Gastrocnemius medialis (tissue), 4 donors: ENCODE measurements around the gene PINK1. TPM values are rescaled to one million over a fixed set of nuclear protein-coding genes. Genes with fewer than 3 reads are reported as not detected.

ENCODE experiments used
- ATAC-seq, 2 donors: fragments of 150-250 bp; one replicate each; pipeline ENCODE4 v1.9.1; 2016
- DNase-seq, 2 donors: peaks; one replicate each; pipeline ENCODE4 v3.0.0-alpha.2; 2019
- H3K27ac ChIP-seq, 4 donors: fragments of 200-600 bp; sonication (generic); 1 replicate in 1 of 4; 2 replicates in 3 of 4; pipeline ENCODE4 v1.5.1; 2016 to 2018; ENCODE audit warnings: mild to moderate bottlenecking in 2 of 4, moderate library complexity in 1 of 4
- H3K27me3 ChIP-seq, 3 donors: fragments of 200-600 bp; sonication (generic) in 2 of 3; 1 replicate in 1 of 3; 2 replicates in 2 of 3; pipeline versions ENCODE4 v1.5.1 to v1.6.0; 2016 to 2019; ENCODE audit warnings: mild to moderate bottlenecking in 1 of 3, moderate library complexity in 1 of 3
- H3K36me3 ChIP-seq, 2 donors: fragments of 200-600 bp; sonication (generic) in 1 of 2; one replicate each; pipeline ENCODE4 v1.5.1; 2017 to 2018
- H3K4me1 ChIP-seq, 2 donors: fragments of 200-600 bp; sonication (generic) in 1 of 2; one replicate each; pipeline ENCODE4 v1.5.1; 2016 to 2017; ENCODE audit warnings: mild to moderate bottlenecking in 2 of 2
- H3K4me3 ChIP-seq, 4 donors: fragments of 200-600 bp; sonication (generic) in 3 of 4; 1 replicate in 1 of 4; 2 replicates in 3 of 4; pipeline ENCODE4 v1.5.1; 2016 to 2019; ENCODE audit warnings: mild to moderate bottlenecking in 2 of 4
- H3K9me3 ChIP-seq, 3 donors: fragments of 200-600 bp; sonication (generic) in 2 of 3; 1 replicate in 1 of 3; 2 replicates in 2 of 3; pipeline ENCODE4 v1.5.1; 2016 to 2019
- POLR2A ChIP-seq, 2 donors: fragments of 450-650 bp; IDR thresholded peaks; one replicate each; pipeline ENCODE4 v1.6.1; 2017; ENCODE audit warnings: antibody characterized with exemption in 2 of 2, mild to moderate bottlenecking in 2 of 2, moderate library complexity in 2 of 2
- in situ Hi-C, 4 donors: fragments of 200-750 bp; cut with MboI; loops; one replicate each; pipeline versions ENCODE4 v1.15.0 to v1.8.0; 2017; ENCODE audit warnings: low sequenced_read_pairs in 4 of 4
- intact Hi-C: fragments of 100-400 bp; cut with DNase I; formaldehyde crosslinking; loops from one replicate; pipeline ENCODE4 v1.15.1; 2023; ENCODE audit warnings: low total_unique reads
- total RNA-seq, 4 donors: library from RNA; depleted of rRNA; stranded (reverse); fragments of >200 nt; gene quantifications; one replicate each; pipeline versions ENCODE4 v1.1.0 to v1.2.3, GENCODE V29; 2016
- TF ChIP-seq, protein P1 (sequence below), 5 experiments: fragments of 450-650 bp in 3 of 5; fragments of 200-600 bp in 2 of 5; sonication (generic) in 2 of 5; IDR thresholded peaks in 4 of 5; conservative IDR thresholded peaks in 1 of 5; 1 replicate in 4 of 5; 2 replicates in 1 of 5; pipeline ENCODE4 v1.5.1; 2016 to 2019; ENCODE audit warnings: antibody characterized with exemption in 5 of 5, mild to moderate bottlenecking in 3 of 5, moderate library complexity in 3 of 5

The PINK1 gene
- total RNA-seq, 4 donors from 2014 or later: 376 to 478 (median 414) TPM

GRCh38 chr1:20695515-20695914, 62.3 kb downstream of the PINK1 start:
- TF ChIP-seq, protein P1, sequence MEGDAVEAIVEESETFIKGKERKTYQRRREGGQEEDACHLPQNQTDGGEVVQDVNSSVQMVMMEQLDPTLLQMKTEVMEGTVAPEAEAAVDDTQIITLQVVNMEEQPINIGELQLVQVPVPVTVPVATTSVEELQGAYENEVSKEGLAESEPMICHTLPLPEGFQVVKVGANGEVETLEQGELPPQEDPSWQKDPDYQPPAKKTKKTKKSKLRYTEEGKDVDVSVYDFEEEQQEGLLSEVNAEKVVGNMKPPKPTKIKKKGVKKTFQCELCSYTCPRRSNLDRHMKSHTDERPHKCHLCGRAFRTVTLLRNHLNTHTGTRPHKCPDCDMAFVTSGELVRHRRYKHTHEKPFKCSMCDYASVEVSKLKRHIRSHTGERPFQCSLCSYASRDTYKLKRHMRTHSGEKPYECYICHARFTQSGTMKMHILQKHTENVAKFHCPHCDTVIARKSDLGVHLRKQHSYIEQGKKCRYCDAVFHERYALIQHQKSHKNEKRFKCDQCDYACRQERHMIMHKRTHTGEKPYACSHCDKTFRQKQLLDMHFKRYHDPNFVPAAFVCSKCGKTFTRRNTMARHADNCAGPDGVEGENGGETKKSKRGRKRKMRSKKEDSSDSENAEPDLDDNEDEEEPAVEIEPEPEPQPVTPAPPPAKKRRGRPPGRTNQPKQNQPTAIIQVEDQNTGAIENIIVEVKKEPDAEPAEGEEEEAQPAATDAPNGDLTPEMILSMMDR (IDR thresholded peaks at IDR 0.05 in 4 of 5, conservative IDR thresholded peaks at IDR 0.05 in 1 of 5): no peak
- no peak for TF ChIP-seq POLR2A (IDR thresholded peaks at IDR 0.05)
- no peak for ATAC-seq
- H3K27ac ChIP-seq: no peak overlapping the region
- peaks cover 6 to 12% of the 10 kb centered on the region in 2 donors for H3K4me1 ChIP-seq
- intact Hi-C loops: loop anchor here (5.0 kb wide), 1 partner anchor 297 kb away; no protein-coding TSS in a partner anchor
- H3K9me3 ChIP-seq: no peaks in the 10 kb centered on the region
- DNase-seq: no peak
- H3K27me3 ChIP-seq: no peaks in the 10 kb centered on the region
- H3K36me3 ChIP-seq: no peaks in the 10 kb centered on the region
- in situ Hi-C loops: loop anchor here (5.0 to 25.0 kb wide), 3 partner anchors 497 to 667 kb away; no protein-coding TSS in a partner anchor
- no peak overlapping the region for H3K4me3 ChIP-seq

DNA sequence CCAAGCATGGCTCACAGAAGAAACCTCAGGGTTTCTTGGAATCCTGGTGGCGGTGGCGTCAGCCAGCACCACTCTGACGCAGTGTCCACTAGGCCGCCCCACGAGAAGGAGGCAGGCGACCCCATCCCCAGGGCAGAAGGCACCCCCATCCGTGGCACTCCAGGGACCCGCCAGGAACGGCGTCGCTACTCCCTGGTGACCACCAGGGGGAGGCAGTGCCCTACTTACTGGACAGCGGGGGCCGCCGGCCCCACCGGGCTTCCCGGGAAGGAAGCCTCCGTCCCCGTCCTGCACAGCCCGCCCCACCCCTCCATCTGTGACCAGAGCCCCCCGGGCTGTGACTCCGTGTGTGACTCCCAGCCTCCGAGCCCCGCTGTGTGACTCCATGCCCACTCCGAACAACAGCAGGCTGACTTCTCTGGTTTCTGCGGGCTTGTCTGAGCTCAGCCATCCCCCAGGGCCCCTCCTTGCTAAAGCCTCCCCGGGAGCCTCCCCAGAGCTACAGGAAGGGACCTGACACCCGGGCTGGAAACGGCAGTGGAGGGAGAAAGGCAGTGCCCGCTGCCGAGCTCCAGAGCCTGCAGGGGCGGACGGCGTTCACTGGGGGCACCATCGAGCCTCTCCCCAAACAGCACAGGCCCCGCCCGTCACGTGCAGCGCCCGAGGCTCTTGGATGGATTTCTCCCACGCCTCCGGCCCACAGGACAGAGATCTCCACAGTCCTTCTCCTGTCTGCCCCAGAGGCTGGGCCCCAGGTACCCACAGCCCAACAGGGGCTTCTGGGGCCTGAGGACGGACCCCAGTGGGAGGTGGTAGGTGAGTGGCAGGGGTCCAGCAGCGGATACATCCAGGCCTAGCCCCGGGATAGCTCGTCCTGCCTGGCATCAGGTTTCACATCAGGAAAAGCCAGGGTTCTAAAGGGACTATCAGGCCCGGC, 63.4 kb downstream of the PINK1 start:
- in situ Hi-C loops: loop anchor here (5.0 to 25.0 kb wide), 3 partner anchors 496 to 666 kb away; no protein-coding TSS in a partner anchor
- no peaks in the 10 kb centered on the region for H3K27me3 ChIP-seq

GRCh38 chr1:20697563-20697962, 64.3 kb downstream of the PINK1 start:
- H3K27me3 ChIP-seq: no peaks in the 10 kb centered on the region
- no peaks in the 10 kb centered on the region for H3K9me3 ChIP-seq
- DNase-seq (no peak), ATAC-seq (no peak)
- H3K36me3 ChIP-seq: no peaks in the 10 kb centered on the region
- TF ChIP-seq, protein P1 (IDR thresholded peaks at IDR 0.05 in 4 of 5, conservative IDR thresholded peaks at IDR 0.05 in 1 of 5): no peak
- no peak for TF ChIP-seq POLR2A (IDR thresholded peaks at IDR 0.05)
- intact Hi-C loops (loop anchor here (1.0 to 5.0 kb wide), 3 partner anchors 35 to 295 kb away; partner anchors contain the start of gene SH2D5), in situ Hi-C loops (loop anchor here (5.0 to 25.0 kb wide), 3 partner anchors 495 to 665 kb away; no protein-coding TSS in a partner anchor)
- peaks cover 6 to 12% of the 10 kb centered on the region in 2 donors for H3K4me1 ChIP-seq
- H3K4me3 ChIP-seq: no peak overlapping the region
- peak overlapping the region in 1 of 4 donors; percentile 85 for H3K27ac ChIP-seq

More for the DNA sequence above, 63.4 kb downstream of the PINK1 start:
- peak; percentile 76 to 78 for DNase-seq
- intact Hi-C loops: loop anchor here (1.0 to 5.0 kb wide), 4 partner anchors 36 to 499 kb away; partner anchors contain the start of gene SH2D5
- no peaks in the 10 kb centered on the region for H3K36me3 ChIP-seq
- TF ChIP-seq, protein P1 (IDR thresholded peaks at IDR 0.05 in 4 of 5, conservative IDR thresholded peaks at IDR 0.05 in 1 of 5): peak; percentile 75 to 98 (median 93)
- no peak for TF ChIP-seq POLR2A (IDR thresholded peaks at IDR 0.05)
- ATAC-seq: peak; percentile 84 to 86
- H3K4me3 ChIP-seq: peak overlapping the region; percentile 66 to 91 (median 68)
- peak overlapping the region; percentile 81 to 89 (median 86) for H3K27ac ChIP-seq
- H3K4me1 ChIP-seq: peaks cover 6 to 12% of the 10 kb centered on the region in 2 donors
- H3K9me3 ChIP-seq: no peaks in the 10 kb centered on the region

DNA sequence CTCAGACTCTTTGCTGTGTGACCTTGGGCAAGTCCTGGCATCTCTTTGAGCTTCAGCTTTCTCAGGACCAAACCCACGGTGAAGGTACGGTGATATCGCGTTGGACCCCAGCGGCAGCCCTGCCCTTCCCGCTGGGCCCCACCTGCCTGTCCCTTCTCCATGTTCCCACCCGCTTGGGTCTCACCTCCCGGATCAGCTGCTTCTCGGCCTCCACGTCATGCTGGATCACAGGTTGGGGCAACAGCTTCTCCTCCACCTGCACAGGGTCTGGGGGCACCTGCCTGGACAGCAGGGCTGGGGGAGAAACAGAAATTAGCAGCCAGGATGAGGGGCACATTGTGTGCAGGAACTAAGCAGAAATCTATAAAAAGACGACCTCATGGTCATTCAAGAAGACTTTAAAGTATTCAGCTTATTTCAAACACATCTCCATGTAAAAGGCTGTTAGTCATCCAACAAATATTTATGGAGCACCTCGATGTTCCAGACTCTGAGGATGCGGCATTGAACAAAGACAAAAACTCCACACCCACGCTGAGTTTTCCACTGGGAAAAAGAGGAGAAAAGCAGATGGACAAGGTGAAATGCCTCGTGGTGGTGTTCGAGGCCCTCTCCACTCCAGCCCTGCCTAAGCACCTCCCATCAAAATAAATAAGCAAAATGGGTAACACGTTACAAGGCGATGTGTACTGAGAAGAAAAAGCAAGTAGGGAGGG, 65.1 kb downstream of the PINK1 start:
- intact Hi-C loops: loop anchor here (5.0 kb wide), 1 partner anchor 294 kb away; no protein-coding TSS in a partner anchor
- DNase-seq (no peak), ATAC-seq (no peak)
- TF ChIP-seq POLR2A (IDR thresholded peaks at IDR 0.05): no peak
- TF ChIP-seq, protein P1 (IDR thresholded peaks at IDR 0.05 in 4 of 5, conservative IDR thresholded peaks at IDR 0.05 in 1 of 5): no peak
- Histone ChIP-seq H3K27me3 (no peaks in the 10 kb centered on the region), H3K4me3 (no peak overlapping the region), H3K27ac (no peak overlapping the region), H3K9me3 (no peaks in the 10 kb centered on the region), H3K4me1 (peaks cover 6 to 12% of the 10 kb centered on the region in 2 donors), H3K36me3 (no peaks in the 10 kb centered on the region)
- in situ Hi-C loops: loop anchor here (5.0 to 25.0 kb wide), 3 partner anchors 494 to 664 kb away; no protein-coding TSS in a partner anchor
